Peyer's patch (tissue), 4 donors: ENCODE data around the gene LMBRD1. TPM values are rescaled to one million over a fixed set of nuclear protein-coding genes. Genes with fewer than 3 reads are reported as not detected.

Source experiments
- DNase-seq, 3 donors: peaks; one replicate each; pipeline ENCODE4 v3.0.0-alpha.2; 2017 to 2019
- H3K27ac ChIP-seq, 4 donors: fragments of 200-600 bp; sonication (generic); one replicate each; pipeline ENCODE4 v1.5.1; 2016 to 2019
- H3K27me3 ChIP-seq, 2 donors: fragments of 200-600 bp; sonication (generic); one replicate each; pipeline ENCODE4 v1.5.1; 2019
- H3K36me3 ChIP-seq, 3 donors: fragments of 200-600 bp; sonication (generic); one replicate each; pipeline ENCODE4 v1.5.1; 2016 to 2019
- H3K4me1 ChIP-seq, 4 donors: fragments of 200-600 bp; sonication (generic); one replicate each; pipeline ENCODE4 v1.5.1; 2016 to 2019
- H3K4me3 ChIP-seq, 4 donors: fragments of 200-600 bp; sonication (generic); 1 replicate in 3 of 4; 2 replicates in 1 of 4; pipeline ENCODE4 v1.5.1; 2016 to 2019; ENCODE audit warnings: mild to moderate bottlenecking in 1 of 4
- H3K9me3 ChIP-seq, 4 donors: fragments of 200-600 bp; sonication (generic); one replicate each; pipeline ENCODE4 v1.5.1; 2016 to 2019; ENCODE audit warnings: mild to moderate bottlenecking in 1 of 4
- POLR2A ChIP-seq, 2 donors: fragments of 450-650 bp; IDR thresholded peaks; one replicate each; pipeline ENCODE4 v1.5.1; 2017; ENCODE audit warnings: antibody characterized with exemption in 2 of 2, mild to moderate bottlenecking in 2 of 2, moderate library complexity in 2 of 2
- total RNA-seq, 4 donors: library from RNA; depleted of rRNA; stranded (reverse); fragments of >200 nt; gene quantifications; one replicate each; pipeline ENCODE4 v1.1.0, GENCODE V29; 2016
- TF ChIP-seq, protein P1 (sequence below), 6 experiments: fragments of 450-650 bp in 4 of 6; fragments of 200-600 bp in 2 of 6; sonication (generic) in 1 of 6; IDR thresholded peaks; one replicate each; pipeline ENCODE4 v1.5.1; 2017 to 2019; ENCODE audit warnings: antibody characterized with exemption in 6 of 6, mild to moderate bottlenecking in 3 of 6, moderate library complexity in 1 of 6

Gene LMBRD1
- total RNA-seq, 4 donors from 2014 or later = 31.4 to 103 (median 61.0) TPM

DNA sequence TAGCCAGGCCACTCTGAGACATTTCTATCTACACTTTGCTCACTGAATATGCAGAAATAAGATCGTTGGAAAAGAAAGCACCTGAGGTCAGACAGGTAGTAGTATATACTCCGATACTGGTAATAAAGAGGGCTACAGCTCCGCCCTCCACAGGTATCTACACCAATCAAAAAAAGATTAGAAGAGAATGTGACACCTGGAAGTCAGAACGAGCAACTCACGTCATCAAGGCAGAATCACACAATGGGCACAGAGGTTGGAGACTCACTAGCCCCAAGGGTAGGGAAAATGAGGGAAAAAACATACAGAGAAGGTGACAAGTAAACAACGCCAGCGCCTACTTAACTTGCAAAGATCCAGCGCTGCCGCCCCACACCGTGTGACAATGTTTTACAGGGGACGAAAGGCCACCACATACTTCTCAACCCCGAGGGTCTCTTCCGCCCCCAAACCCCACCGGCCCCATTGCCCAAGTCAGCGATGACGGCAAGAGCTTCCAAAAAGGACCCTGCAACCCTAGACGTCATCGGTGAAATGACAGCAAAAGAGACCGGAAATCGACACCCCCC lies 653 bp downstream of the LMBRD1 start:
- Histone ChIP-seq H3K4me3 (peak overlapping the region; percentile 66 to 87 (median 80)), H3K9me3 (no peaks in the 10 kb centered on the region), H3K27ac (peak overlapping the region; percentile 93 to 98 (median 96)), H3K27me3 (no peaks in the 10 kb centered on the region), H3K36me3 (no peaks in the 10 kb centered on the region), H3K4me1 (peaks cover 0 to 9% (median 3%) of the 10 kb centered on the region in 4 donors)
- DNase-seq = peak in 2 of 3 donors; percentile 70 to 84
- TF ChIP-seq, protein P1, sequence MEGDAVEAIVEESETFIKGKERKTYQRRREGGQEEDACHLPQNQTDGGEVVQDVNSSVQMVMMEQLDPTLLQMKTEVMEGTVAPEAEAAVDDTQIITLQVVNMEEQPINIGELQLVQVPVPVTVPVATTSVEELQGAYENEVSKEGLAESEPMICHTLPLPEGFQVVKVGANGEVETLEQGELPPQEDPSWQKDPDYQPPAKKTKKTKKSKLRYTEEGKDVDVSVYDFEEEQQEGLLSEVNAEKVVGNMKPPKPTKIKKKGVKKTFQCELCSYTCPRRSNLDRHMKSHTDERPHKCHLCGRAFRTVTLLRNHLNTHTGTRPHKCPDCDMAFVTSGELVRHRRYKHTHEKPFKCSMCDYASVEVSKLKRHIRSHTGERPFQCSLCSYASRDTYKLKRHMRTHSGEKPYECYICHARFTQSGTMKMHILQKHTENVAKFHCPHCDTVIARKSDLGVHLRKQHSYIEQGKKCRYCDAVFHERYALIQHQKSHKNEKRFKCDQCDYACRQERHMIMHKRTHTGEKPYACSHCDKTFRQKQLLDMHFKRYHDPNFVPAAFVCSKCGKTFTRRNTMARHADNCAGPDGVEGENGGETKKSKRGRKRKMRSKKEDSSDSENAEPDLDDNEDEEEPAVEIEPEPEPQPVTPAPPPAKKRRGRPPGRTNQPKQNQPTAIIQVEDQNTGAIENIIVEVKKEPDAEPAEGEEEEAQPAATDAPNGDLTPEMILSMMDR (IDR thresholded peaks at IDR 0.05) = peak in 1 of 6 experiments; percentile 4
- TF ChIP-seq POLR2A (IDR thresholded peaks at IDR 0.05) = peak; percentile 81 to 89

DNA sequence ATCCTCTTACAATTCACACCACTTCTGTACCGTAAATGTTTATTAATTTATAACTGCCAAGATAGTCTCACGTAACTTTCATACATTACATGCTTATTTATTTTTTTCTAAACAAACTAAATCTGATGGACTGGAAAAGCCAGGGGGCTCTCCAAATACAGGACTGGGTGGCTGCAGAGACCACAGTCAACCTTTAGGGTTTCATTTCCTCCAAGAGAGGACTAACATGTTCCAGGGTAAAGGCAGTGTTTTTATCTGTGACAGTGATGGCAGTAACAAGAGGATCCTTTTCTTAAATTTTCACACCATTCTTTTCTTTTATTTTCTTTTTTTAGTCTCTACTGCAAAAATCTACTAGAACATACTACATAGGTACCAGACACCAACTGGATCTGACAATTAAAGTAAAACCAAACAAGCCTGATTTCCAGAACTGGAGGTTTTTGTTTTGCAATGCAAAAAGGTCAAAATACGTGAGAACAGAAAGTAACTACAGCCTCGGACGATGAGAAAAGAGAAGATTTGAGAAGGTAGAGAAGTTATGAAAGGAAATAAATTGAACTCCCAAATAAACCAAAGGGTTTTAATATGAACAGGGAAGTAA lies 1.2 kb downstream of the LMBRD1 start:
- no peak for TF ChIP-seq POLR2A (IDR thresholded peaks at IDR 0.05)
- TF ChIP-seq, protein P1 (IDR thresholded peaks at IDR 0.05) = peak in 3 of 6 experiments; percentile 8 to 37 (median 18)
- Histone ChIP-seq H3K36me3 (no peaks in the 10 kb centered on the region), H3K4me3 (peak overlapping the region; percentile 66 to 87 (median 80)), H3K27ac (peak overlapping the region; percentile 93 to 98 (median 96)), H3K9me3 (no peaks in the 10 kb centered on the region), H3K27me3 (no peaks in the 10 kb centered on the region), H3K4me1 (peaks cover 0 to 12% (median 5%) of the 10 kb centered on the region in 4 donors)
- DNase-seq = no peak

DNA sequence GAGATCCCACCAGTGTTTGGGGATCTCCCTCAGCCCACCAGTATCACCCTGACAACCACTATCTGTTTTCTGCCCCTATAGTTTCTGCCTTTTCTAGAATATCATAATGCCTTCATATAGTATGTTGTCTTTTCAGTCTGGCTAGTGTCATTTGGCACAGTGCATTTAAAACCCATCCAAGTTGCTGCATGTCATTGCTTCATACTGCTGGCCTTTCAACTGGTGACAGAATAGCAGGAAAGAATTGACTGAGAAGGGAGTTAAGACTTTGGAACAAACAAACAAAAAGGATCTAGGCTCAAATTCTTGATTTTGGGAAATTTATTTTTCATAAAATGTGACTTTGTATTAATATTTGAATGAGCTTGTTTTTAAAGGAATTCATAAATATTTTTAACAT lies 4.5 kb downstream of the LMBRD1 start:
- Histone ChIP-seq H3K9me3 (no peaks in the 10 kb centered on the region), H3K4me1 (peaks cover 0 to 23% (median 5%) of the 10 kb centered on the region in 4 donors), H3K36me3 (peaks cover 0 to 10% (median 0%) of the 10 kb centered on the region in 3 donors), H3K4me3 (no peak overlapping the region), H3K27me3 (no peaks in the 10 kb centered on the region), H3K27ac (peak overlapping the region in 1 of 4 donors; percentile 52)
- TF ChIP-seq POLR2A (IDR thresholded peaks at IDR 0.05) = no peak
- TF ChIP-seq, protein P1 (IDR thresholded peaks at IDR 0.05) = no peak
- no peak for DNase-seq

DNA sequence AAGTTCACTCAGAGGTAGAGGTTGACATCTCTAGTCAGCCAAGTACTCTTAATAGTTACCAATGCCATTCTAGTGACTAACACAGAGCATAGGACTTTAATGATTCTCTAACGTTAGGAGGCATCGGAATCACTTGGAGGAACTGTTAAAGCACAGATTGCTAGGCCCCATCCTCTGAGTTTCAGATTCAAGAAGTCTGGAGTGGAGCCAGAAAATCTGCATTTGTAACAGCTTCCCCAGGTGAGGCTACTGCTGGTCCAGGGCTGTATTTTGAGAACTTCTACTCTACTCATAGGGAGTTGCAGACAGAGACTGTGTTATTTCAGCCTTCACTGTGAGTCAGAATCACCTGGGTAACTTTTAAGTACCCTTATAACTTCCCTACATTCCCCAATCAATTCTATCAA lies 5.7 kb downstream of the LMBRD1 start:
- TF ChIP-seq, protein P1 (IDR thresholded peaks at IDR 0.05) = no peak
- no peak for TF ChIP-seq POLR2A (IDR thresholded peaks at IDR 0.05)
- no peaks in the 10 kb centered on the region for H3K9me3 ChIP-seq
- H3K36me3 ChIP-seq = peaks cover 0 to 10% (median 0%) of the 10 kb centered on the region in 3 donors
- DNase-seq = no peak
- H3K27me3 ChIP-seq = no peaks in the 10 kb centered on the region
- H3K4me3 ChIP-seq = no peak overlapping the region
- H3K4me1 ChIP-seq = peaks cover 0 to 23% (median 5%) of the 10 kb centered on the region in 4 donors
- H3K27ac ChIP-seq = peak overlapping the region in 2 of 4 donors; percentile 41 to 52

DNA sequence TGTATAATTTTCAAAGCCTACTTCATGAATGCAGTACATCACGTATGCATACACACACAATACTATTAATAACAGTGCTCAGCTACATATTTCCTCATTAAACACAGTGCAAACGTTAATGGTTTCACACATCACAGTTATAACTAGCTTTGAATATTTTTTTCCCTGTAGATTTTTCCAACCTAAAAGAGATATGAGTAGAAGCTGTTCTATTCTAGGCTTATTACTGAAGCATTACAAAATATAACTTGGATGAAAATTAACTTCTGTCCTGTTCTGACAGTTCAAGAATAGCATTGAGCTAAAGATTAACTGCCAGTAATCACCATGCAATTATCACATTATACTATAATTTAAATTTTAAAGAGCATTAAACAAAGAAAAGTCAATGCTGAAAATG lies 6.2 kb downstream of the LMBRD1 start:
- H3K9me3 ChIP-seq = no peaks in the 10 kb centered on the region
- TF ChIP-seq POLR2A (IDR thresholded peaks at IDR 0.05) = no peak
- TF ChIP-seq, protein P1 (IDR thresholded peaks at IDR 0.05) = no peak
- no peak overlapping the region for H3K27ac ChIP-seq
- peaks cover 0 to 23% (median 5%) of the 10 kb centered on the region in 4 donors for H3K4me1 ChIP-seq
- DNase-seq = no peak
- H3K36me3 ChIP-seq = peaks cover 0 to 10% (median 0%) of the 10 kb centered on the region in 3 donors
- no peaks in the 10 kb centered on the region for H3K27me3 ChIP-seq
- no peak overlapping the region for H3K4me3 ChIP-seq
